ENCODE results near the gene BACE2.

The BACE2 gene

DNA sequence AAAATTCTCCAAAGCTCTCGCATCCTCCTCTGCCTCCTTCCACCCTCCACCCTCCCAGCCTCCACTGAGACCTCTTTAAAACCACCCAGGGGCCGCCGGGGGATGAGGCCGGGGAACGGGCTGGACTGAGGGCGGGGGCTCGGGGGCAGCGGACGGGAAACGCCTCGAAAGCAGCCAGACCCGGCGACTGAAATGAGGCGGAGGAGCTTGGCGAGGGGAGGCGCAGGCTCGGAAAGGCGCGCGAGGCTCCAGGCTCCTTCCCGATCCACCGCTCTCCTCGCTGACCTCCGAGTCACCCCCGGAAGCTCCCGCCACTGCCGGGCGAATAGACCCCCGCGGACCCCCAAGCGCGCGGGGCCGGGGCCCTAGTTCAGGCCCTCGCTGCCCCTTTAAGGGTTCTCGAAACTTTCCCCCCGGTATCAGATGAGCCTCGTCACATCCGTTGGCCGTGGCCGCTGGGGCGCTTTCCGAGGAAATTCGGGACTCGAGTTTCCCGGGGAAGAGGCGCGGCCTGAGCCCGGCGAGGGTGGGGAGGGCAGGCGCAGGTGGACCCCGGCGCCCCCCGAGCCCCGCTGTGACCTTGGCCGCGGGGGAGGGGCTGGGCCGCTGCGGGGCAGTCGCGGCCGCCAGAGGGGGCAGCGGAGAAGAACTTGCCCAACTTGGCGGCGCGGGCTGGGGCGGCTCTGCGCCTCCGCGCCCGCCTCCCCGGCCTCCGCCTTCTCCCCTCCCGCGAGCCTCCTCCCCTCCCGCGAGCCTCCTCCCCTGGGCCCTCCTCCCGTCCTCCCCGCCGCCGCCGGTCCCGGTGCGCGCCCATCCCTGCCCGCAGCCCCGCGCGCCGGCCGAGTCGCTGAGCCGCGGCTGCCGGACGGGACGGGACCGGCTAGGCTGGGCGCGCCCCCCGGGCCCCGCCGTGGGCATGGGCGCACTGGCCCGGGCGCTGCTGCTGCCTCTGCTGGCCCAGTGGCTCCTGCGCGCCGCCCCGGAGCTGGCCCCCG is at the start of gene BACE2:
Gene BACE2, plus strand, starts transcription at position 813 of the 995 bp plus-strand sequence. Its CDS starts 104 bp downstream, at position 917.
- TF ChIP-seq, protein P1, sequence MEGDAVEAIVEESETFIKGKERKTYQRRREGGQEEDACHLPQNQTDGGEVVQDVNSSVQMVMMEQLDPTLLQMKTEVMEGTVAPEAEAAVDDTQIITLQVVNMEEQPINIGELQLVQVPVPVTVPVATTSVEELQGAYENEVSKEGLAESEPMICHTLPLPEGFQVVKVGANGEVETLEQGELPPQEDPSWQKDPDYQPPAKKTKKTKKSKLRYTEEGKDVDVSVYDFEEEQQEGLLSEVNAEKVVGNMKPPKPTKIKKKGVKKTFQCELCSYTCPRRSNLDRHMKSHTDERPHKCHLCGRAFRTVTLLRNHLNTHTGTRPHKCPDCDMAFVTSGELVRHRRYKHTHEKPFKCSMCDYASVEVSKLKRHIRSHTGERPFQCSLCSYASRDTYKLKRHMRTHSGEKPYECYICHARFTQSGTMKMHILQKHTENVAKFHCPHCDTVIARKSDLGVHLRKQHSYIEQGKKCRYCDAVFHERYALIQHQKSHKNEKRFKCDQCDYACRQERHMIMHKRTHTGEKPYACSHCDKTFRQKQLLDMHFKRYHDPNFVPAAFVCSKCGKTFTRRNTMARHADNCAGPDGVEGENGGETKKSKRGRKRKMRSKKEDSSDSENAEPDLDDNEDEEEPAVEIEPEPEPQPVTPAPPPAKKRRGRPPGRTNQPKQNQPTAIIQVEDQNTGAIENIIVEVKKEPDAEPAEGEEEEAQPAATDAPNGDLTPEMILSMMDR (conservative IDR thresholded peaks at IDR 0.05), result peak; percentile 78
- TF ChIP-seq ZFX (IDR thresholded peaks at IDR 0.05), result no peak
- peak within 1 kb of the TSS; percentile 51 for H3K27ac ChIP-seq

DNA sequence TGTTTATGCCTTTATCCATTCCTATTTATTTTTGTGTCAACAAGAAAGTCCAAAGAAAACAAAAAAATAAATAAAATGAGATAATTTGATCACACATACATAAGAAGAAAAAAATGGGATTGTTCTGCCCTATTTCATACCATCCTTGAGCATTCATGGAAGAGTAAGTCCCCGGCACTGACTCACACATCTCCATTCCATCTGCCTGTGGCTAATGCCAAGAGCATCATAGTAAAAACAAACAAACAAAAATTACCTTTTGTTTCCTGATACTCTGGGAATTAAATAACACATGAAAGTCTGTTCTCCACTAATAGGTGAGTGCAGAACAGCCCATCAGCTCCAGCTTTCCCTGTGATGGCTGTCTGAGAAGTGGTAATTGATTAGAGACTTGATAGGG is 48.1 kb upstream of the BACE2 start:
- TF ChIP-seq, protein P1 (conservative IDR thresholded peaks at IDR 0.05), result no peak
- no peak for TF ChIP-seq ZFX (IDR thresholded peaks at IDR 0.05)
- no peak overlapping the region for H3K27ac ChIP-seq

DNA sequence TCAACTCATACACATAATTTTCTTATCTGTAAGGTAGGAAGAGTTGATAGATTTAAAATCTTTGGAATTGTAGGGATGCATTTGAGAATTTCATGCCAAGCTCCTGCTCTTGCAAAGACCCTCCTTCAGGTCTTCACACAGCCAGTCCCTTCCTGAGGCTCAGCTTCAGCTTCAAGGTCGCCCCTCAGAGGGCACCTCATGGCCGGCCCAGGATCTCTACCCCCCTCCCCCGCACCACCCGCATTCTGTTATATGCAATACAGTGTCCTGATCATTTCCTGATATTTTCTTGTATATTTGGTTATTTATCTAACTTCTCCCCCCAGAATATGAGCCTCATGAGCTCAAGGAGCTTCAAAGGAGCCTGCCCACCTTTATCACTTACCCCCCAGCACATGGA is 47.0 kb upstream of the BACE2 start:
- H3K27ac ChIP-seq, result no peak overlapping the region
- TF ChIP-seq, protein P1 (conservative IDR thresholded peaks at IDR 0.05), result no peak
- no peak for TF ChIP-seq ZFX (IDR thresholded peaks at IDR 0.05)

DNA sequence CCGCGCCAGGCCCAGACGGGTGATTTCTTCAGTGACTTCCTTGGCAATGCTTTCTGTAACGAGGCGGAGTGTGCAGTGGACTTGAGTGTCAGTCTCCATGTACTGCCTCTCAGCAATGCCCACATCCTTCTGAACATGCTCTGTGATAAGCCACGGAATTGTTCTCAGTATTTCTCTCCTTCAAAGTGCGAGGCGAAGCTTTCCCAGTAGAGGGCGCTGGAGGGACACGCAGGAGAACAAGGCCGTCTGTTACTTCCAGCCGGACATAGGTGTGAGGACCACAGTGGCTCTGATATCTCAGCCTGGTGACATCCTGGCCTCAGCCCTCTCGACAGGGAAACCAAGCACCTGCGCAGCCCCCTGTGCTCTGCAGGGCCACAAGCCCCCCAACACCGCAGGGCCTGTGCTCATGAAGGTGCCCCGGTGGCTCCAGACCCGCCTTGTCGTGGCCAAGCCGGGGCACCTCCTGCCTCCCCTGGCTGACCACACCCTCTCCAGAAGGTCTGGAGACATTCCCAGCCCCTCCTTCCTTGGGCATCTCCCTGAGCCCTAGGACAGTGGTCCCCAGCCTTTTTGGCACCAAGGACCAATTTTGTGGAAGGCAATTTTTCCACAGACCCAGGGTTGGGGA is 46.1 kb upstream of the BACE2 start:
- no peak for TF ChIP-seq ZFX (IDR thresholded peaks at IDR 0.05)
- TF ChIP-seq, protein P1 (conservative IDR thresholded peaks at IDR 0.05), result peak; percentile 94
- no peak overlapping the region for H3K27ac ChIP-seq

DNA sequence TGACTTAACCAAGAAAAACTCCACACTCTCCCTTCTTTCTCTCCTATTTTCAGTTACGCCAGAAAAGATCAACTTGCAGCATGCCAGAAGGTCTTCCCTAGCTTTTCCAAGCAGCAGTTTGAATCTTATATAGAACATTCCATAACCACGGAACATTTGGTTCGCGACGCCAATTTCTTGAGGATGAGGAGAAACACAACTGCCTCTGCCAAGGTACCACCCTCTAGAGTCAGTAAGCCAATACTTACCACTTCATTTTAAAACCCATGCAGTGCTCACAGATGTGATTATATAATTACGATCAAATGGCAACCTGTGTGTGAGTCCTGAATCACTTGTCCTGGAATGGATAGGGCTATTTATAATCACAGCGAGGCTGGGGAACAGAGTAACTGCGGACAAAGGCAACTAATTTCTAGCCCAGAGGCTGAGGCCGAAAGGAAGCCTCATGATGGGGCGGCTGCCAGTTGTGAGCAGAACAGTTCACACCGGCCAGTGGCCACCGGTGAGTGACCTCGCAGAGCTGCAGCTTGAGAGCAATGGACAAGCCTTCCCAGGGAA is 43.2 kb upstream of the BACE2 start:
- TF ChIP-seq, protein P1 (conservative IDR thresholded peaks at IDR 0.05), result no peak
- TF ChIP-seq ZFX (IDR thresholded peaks at IDR 0.05), result no peak
- no peak overlapping the region for H3K27ac ChIP-seq

DNA sequence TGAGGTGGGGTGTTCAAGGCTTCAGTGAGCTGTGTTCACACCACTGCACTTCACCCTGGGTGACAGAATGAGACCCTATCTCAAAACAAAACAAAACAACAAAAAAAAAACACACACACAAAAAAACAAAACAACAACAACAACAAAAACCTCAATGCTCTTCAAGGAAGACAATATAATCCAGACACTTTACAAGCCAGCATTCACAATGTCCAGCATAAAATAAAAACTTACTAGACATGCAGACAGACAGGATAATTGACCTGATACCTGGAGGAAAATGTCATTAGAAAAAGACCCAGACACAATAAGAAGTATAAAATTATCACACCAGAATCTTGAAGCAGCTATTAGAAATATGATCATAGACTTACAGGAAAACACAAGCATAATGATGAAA is 39.0 kb upstream of the BACE2 start:
- H3K27ac ChIP-seq, result no peak overlapping the region
- TF ChIP-seq, protein P1 (conservative IDR thresholded peaks at IDR 0.05), result no peak
- no peak for TF ChIP-seq ZFX (IDR thresholded peaks at IDR 0.05)

DNA sequence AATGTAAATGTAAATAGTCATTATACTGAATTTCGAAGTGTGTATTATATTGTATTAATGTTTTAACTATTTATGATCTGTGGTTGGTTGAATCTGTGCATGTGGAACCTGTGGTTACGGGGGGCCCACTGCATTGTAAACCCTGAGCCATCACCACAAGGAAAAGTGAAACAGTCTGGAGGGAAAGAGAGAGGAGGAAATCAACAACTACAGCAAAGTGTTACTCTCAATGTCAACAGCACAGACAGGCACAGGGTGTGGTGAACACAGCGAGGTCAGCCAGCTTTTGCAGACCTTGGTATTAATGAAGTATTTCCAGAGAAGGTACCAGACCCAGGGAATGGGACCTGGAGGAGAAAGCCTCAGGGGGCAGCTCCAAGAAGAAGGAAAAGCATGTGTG is 37.1 kb upstream of the BACE2 start:
- no peak overlapping the region for H3K27ac ChIP-seq
- TF ChIP-seq ZFX (IDR thresholded peaks at IDR 0.05), result no peak
- TF ChIP-seq, protein P1 (conservative IDR thresholded peaks at IDR 0.05), result no peak
